Endothelial cell of umbilical vein (primary cell): ENCODE results near the gene ADA. TPM values are rescaled to one million over a fixed set of nuclear protein-coding genes. Genes with fewer than 3 reads are reported as not detected.

ENCODE experiments used
- BruUV-seq: library from RNA; stranded (reverse); fragments of 400-500 nt; replicated peaks from 2 replicates; lab custom pipeline; 2021; lab: Mats Ljungman, UMichigan
- CTCF ChIA-PET: fragments of 300-600, 350-600 bp; sonication (Branson Sonifier 250); formaldehyde crosslinking; loops from one replicate; lab custom pipeline; 2021; ENCODE audit warnings: antibody characterized with exemption, inconsistent platforms; lab: Charles Lee
- POLR2A ChIA-PET: fragments of 300-600, 350-600 bp; sonication (Branson Sonifier 250); formaldehyde crosslinking; loops from one replicate; lab custom pipeline; 2021; ENCODE audit warnings: antibody characterized with exemption, inconsistent platforms; lab: Charles Lee
- DNase-seq: peaks from one replicate; pipeline ENCODE4 v3.0.0-alpha.2; 2011; ENCODE audit warnings: low read depth, low spot score
- FAIRE-seq: peaks from 2 replicates; lab custom pipeline; 2011; peaks lifted over from hg19 to GRCh38; lab: Jason Lieb, UNC
- H2AFZ ChIP-seq: 2 replicates; pipeline ENCODE4 v1.6.0; 2012; ENCODE audit warnings: low read depth, low read length, control low read depth, inconsistent platforms
- H3K27ac ChIP-seq: 2 replicates; pipeline ENCODE4 v1.5.1; 2011; ENCODE audit warnings: low read depth, mild to moderate bottlenecking, control low read depth, low read length, moderate library complexity; ENCODE audit not compliant: insufficient read depth
- H3K27me3 ChIP-seq, 2 experiments: 2 replicates each; pipeline versions ENCODE4 v1.6.0 to v1.6.1; 2011; ENCODE audit warnings: low read length in 2 of 2, mixed read lengths in 1 of 2; ENCODE audit not compliant: control insufficient read depth in 2 of 2, insufficient read depth in 2 of 2
- H3K36me3 ChIP-seq, 2 experiments: 2 replicates in 1 of 2; 3 replicates in 1 of 2; pipeline ENCODE4 v1.5.1; 2011; ENCODE audit warnings: low read length in 2 of 2, mild to moderate bottlenecking in 1 of 2, moderate library complexity in 1 of 2; ENCODE audit not compliant: control insufficient read depth in 2 of 2, insufficient read depth in 2 of 2; ENCODE audit errors: extremely low read depth in 1 of 2
- H3K4me1 ChIP-seq: 3 replicates; pipeline ENCODE4 v1.5.1; 2011; ENCODE audit warnings: mild to moderate bottlenecking, low read length; ENCODE audit not compliant: control insufficient read depth, insufficient read depth; ENCODE audit errors: extremely low read depth
- H3K4me2 ChIP-seq: 2 replicates; pipeline ENCODE4 v1.6.1; 2011; ENCODE audit warnings: low read length, control low read depth, mixed read lengths; ENCODE audit not compliant: insufficient read depth
- H3K4me3 ChIP-seq, 3 experiments: fragments of 200-600 bp in 1 of 3; sonication (generic), shearing (Covaris generic) in 1 of 3; replicated peaks in 1 of 3; 2 replicates each; pipeline ENCODE4 v1.5.1; 2011 to 2016; ENCODE audit warnings: control low read depth in 3 of 3, low read length in 3 of 3, mild to moderate bottlenecking in 2 of 3, inconsistent platforms in 1 of 3, low read depth in 1 of 3, moderate library complexity in 1 of 3; ENCODE audit not compliant: insufficient read depth in 1 of 3
- H3K79me2 ChIP-seq: 2 replicates; pipeline ENCODE4 v1.6.0; 2012; ENCODE audit warnings: low read length, inconsistent platforms; ENCODE audit not compliant: control insufficient read depth, insufficient read depth
- H3K9ac ChIP-seq: replicated peaks from 2 replicates; pipeline ENCODE3; 2011; ENCODE audit warnings: low read length, control low read depth; ENCODE audit not compliant: insufficient read depth; ENCODE audit errors: extremely low read depth
- H3K9me1 ChIP-seq: replicated peaks from 3 replicates; pipeline ENCODE4 v1.6.0; 2011; ENCODE audit warnings: mild to moderate bottlenecking, low read length; ENCODE audit not compliant: control insufficient read depth, insufficient read depth; ENCODE audit errors: extremely low read depth
- H3K9me3 ChIP-seq: replicated peaks from 2 replicates; pipeline ENCODE4 v1.5.1; 2012; ENCODE audit warnings: low read length, inconsistent platforms; ENCODE audit not compliant: control insufficient read depth, insufficient read depth
- H4K20me1 ChIP-seq: replicated peaks from 2 replicates; pipeline ENCODE3; 2011; ENCODE audit warnings: mild to moderate bottlenecking, low read length; ENCODE audit not compliant: control insufficient read depth, insufficient read depth; ENCODE audit errors: extremely low read depth
- CTCF ChIP-seq, 2 donors: IDR thresholded peaks; 1 replicate in 1 of 2; 2 replicates in 1 of 2; pipeline ENCODE4 v1.5.1; 2011; ENCODE audit warnings: low read length in 2 of 2, mild to moderate bottlenecking in 2 of 2, moderate library complexity in 2 of 2, control low read depth in 1 of 2, inconsistent platforms in 1 of 2, low read depth in 1 of 2; ENCODE audit not compliant: insufficient read depth in 1 of 2; ENCODE audit errors: extremely low read depth in 1 of 2
- EZH2 ChIP-seq: IDR thresholded peaks from 2 replicates; pipeline ENCODE4 v1.6.1; 2012; ENCODE audit warnings: borderline replicate concordance, low read depth, mild to moderate bottlenecking, moderate library complexity, low read length, inconsistent platforms; ENCODE audit not compliant: severe bottlenecking
- FOS ChIP-seq: IDR thresholded peaks from 2 replicates; pipeline ENCODE4 v1.6.1; 2011; ENCODE audit warnings: mild to moderate bottlenecking, low read length, moderate library complexity, borderline replicate concordance; ENCODE audit not compliant: insufficient read depth
- GATA2 ChIP-seq: IDR thresholded peaks from 2 replicates; pipeline ENCODE4 v1.7.0; 2011; ENCODE audit warnings: low read depth, mild to moderate bottlenecking, moderate library complexity, mixed read lengths, low read length; ENCODE audit not compliant: insufficient read length, insufficient read depth
- JUN ChIP-seq: IDR thresholded peaks from 2 replicates; pipeline ENCODE4 v1.6.1; 2011; ENCODE audit warnings: borderline replicate concordance, low read depth; ENCODE audit not compliant: insufficient read length, insufficient read depth
- MAX ChIP-seq: IDR thresholded peaks from 2 replicates; pipeline ENCODE4 v1.6.1; 2011; ENCODE audit not compliant: insufficient read depth, insufficient read length
- MYC ChIP-seq: IDR thresholded peaks from one replicate; pipeline ENCODE4 v1.6.1; 2011; ENCODE audit warnings: mild to moderate bottlenecking, low read depth, low read length
- POLR2A ChIP-seq: IDR thresholded peaks from 2 replicates; pipeline ENCODE4 v1.6.1; 2012; ENCODE audit warnings: low read depth, mild to moderate bottlenecking, control low read depth, low read length
- POLR2AphosphoS5 ChIP-seq: IDR thresholded peaks from 2 replicates; pipeline ENCODE4 v1.6.1; 2012; ENCODE audit warnings: low read depth, mild to moderate bottlenecking, control low read depth, low read length, moderate library complexity; ENCODE audit not compliant: insufficient read depth
- dilution Hi-C: fragments of 300-500 bp; cut with MboI; formaldehyde crosslinking; loops from one replicate; pipeline ENCODE4 v1.15.0; 2019; ENCODE audit warnings: low sequenced_read_pairs; ENCODE audit not compliant: extremely low pct_ligation_motif_present
- intact Hi-C: fragments of 100-400 bp; cut with micrococcal nuclease; formaldehyde crosslinking; loops from one replicate; pipeline ENCODE4 v1.10.0; 2022
- polyA plus RNA-seq, 4 experiments: library from polyadenylated mRNA; depleted of rRNA in 3 of 4; stranded (reverse) in 3 of 4; unstranded in 1 of 4; fragments of >200 nt; gene quantifications; 2 replicates each; pipeline versions ENCODE4 v1.2.1 to v1.2.3, GENCODE V29; 2011 to 2012; ENCODE audit warnings: missing spikeins in 1 of 4
- total RNA-seq: library from RNA; stranded (reverse); gene quantifications from 2 replicates; pipeline ENCODE4 v1.2.3, GENCODE V29; 2021

The ADA gene
- total and polyA plus RNA-seq, 2 donors (not counting 3 experiments of a cell fraction or from before 2014, with no cell fraction given): 26.3 to 33.1 TPM

GRCh38 chr20:44684047-44684967 lies 32.8 kb upstream of the ADA start:
- H3K4me2 ChIP-seq: no peak overlapping the region
- intact Hi-C loops (loop anchor here (2.0 kb wide), 1 partner anchor 34 kb away; the partner anchor contains the start of gene ADA), dilution Hi-C loops (no loop called here)
- H3K36me3 ChIP-seq: no peaks in the 10 kb centered on the region
- no peak overlapping the region for H3K9ac ChIP-seq
- TF ChIP-seq CTCF (IDR thresholded peaks at IDR 0.05; ENCODE audit: extremely low read depth in 1 of 2, insufficient read depth in 1 of 2, low read depth in 1 of 2, low read length in 2 of 2) (no peak), EZH2 (no peak), POLR2A (no peak), MAX (no peak), JUN (no peak), GATA2 (no peak), FOS (no peak), MYC (no peak), POLR2AphosphoS5 (no peak)
- BruUV-seq: no TSS peak
- no peaks in the 10 kb centered on the region for H3K9me1 ChIP-seq
- no peak overlapping the region for H3K4me3 ChIP-seq
- DNase-seq (no peak), FAIRE-seq (no peak)
- no peaks in the 10 kb centered on the region for H3K9me3 ChIP-seq
- no peak overlapping the region for H3K27ac ChIP-seq
- no peaks in the 10 kb centered on the region for H3K4me1 ChIP-seq
- POLR2A ChIA-PET: no interaction called here
- CTCF ChIA-PET: interaction anchor here (0.5 to 6.5 kb wide), 62 partner anchors 9 to 610 kb away, joined by 3 to 310 read pairs (median 5); partner anchors contain the start of genes ADA, CCN5 and KCNK15
- H3K79me2 ChIP-seq: no peaks in the 10 kb centered on the region
- no peak overlapping the region for H2AFZ ChIP-seq
- H3K27me3 ChIP-seq: no peaks in the 10 kb centered on the region
- no peaks in the 10 kb centered on the region for H4K20me1 ChIP-seq
